SK-N-SH (cell line): ENCODE results near the gene NOXRED1.

Experiments used
- CTCF ChIP-seq: fragments of 200-600 bp; sonication (generic); IDR thresholded peaks from 2 replicates; pipeline ENCODE4 v1.6.1; 2017; ENCODE audit warnings: antibody characterized with exemption, mild to moderate bottlenecking, moderate library complexity
- ELF1 ChIP-seq: IDR thresholded peaks from 2 replicates; pipeline ENCODE4 v1.4.0; 2012
- EP300 ChIP-seq, 2 experiments: IDR thresholded peaks; 2 replicates each; pipeline versions ENCODE4 v1.4.0 to v1.6.1; 2012; ENCODE audit warnings: borderline replicate concordance in 1 of 2, low read depth in 1 of 2, low read length in 1 of 2
- EZH2phosphoT487 ChIP-seq: fragments of 200-600 bp; sonication (generic); IDR thresholded peaks from 2 replicates; pipeline ENCODE4 v1.6.1; 2017; ENCODE audit warnings: low read depth, mixed run types, mild to moderate bottlenecking, antibody characterized with exemption, moderate library complexity, borderline replicate concordance
- GABPA ChIP-seq: IDR thresholded peaks from 2 replicates; pipeline ENCODE4 v1.4.0; 2012; ENCODE audit warnings: low read depth, mild to moderate bottlenecking
- GATA2 ChIP-seq: sonication (generic); formaldehyde crosslinking; IDR thresholded peaks from 2 replicates; pipeline ENCODE4 v1.5.0; 2020; ENCODE audit warnings: mild to moderate bottlenecking, missing genetic modification reagents
- JUND ChIP-seq: IDR thresholded peaks from 2 replicates; pipeline ENCODE4 v1.4.0; 2012
- MAX ChIP-seq: IDR thresholded peaks from 2 replicates; pipeline ENCODE4 v1.4.0; 2012; ENCODE audit warnings: low read depth
- RCOR1 ChIP-seq: fragments of 150-350 bp; IDR thresholded peaks from 2 replicates; pipeline ENCODE4 v1.6.1; 2017; ENCODE audit warnings: antibody characterized with exemption, low read length
- RFX5 ChIP-seq: IDR thresholded peaks from 2 replicates; pipeline ENCODE4 v1.6.1; 2012; ENCODE audit warnings: mild to moderate bottlenecking, improper control_type of control experiment, low read length
- SIN3A ChIP-seq: IDR thresholded peaks from 2 replicates; pipeline ENCODE4 v1.6.1; 2012; ENCODE audit warnings: low read depth, mild to moderate bottlenecking, low read length, moderate library complexity, borderline replicate concordance
- SMC3 ChIP-seq: IDR thresholded peaks from 2 replicates; pipeline ENCODE4 v1.6.1; 2012; ENCODE audit warnings: low read depth, low read length, improper control_type of control experiment
- TCF12 ChIP-seq: IDR thresholded peaks from 2 replicates; pipeline ENCODE4 v1.4.0; 2012
- USF1 ChIP-seq: IDR thresholded peaks from 2 replicates; pipeline ENCODE4 v1.4.0; 2012; ENCODE audit warnings: low read depth, borderline replicate concordance

GRCh38 chr14:77377502-77377844 is 45.9 kb downstream of the NOXRED1 start:
- TF ChIP-seq CTCF, result no peak
- no peak for TF ChIP-seq EZH2phosphoT487
- TF ChIP-seq GATA2 (CRISPR knock-in tag), result no peak
- TF ChIP-seq ELF1, result no peak
- no peak for TF ChIP-seq EP300 (IDR thresholded peaks at IDR 0.05; ENCODE audit: borderline replicate concordance in 1 of 2, low read depth in 1 of 2, low read length in 1 of 2)
- no peak for TF ChIP-seq USF1
- no peak for TF ChIP-seq RFX5
- TF ChIP-seq GABPA, result no peak
- no peak for TF ChIP-seq RCOR1
- no peak for TF ChIP-seq SIN3A
- no peak; the same call in 1 of the 2 replicates for TF ChIP-seq MAX
- no peak for TF ChIP-seq TCF12
- TF ChIP-seq SMC3, result no peak
- no peak for TF ChIP-seq JUND
